Measurements from ENCODE around the gene SUSD2. TPM values are rescaled to one million over a fixed set of nuclear protein-coding genes. Genes with fewer than 3 reads are reported as not detected.
A peak's percentile ranks its signal among the peaks of the same experiment; 100 is the strongest.

Gene SUSD2
- total and polyA plus RNA-seq, 2 of the 8 experiments (the other 6 are each of a cell fraction or from before 2014, with no cell fraction given) = 2.0 to 4.8 TPM

DNA sequence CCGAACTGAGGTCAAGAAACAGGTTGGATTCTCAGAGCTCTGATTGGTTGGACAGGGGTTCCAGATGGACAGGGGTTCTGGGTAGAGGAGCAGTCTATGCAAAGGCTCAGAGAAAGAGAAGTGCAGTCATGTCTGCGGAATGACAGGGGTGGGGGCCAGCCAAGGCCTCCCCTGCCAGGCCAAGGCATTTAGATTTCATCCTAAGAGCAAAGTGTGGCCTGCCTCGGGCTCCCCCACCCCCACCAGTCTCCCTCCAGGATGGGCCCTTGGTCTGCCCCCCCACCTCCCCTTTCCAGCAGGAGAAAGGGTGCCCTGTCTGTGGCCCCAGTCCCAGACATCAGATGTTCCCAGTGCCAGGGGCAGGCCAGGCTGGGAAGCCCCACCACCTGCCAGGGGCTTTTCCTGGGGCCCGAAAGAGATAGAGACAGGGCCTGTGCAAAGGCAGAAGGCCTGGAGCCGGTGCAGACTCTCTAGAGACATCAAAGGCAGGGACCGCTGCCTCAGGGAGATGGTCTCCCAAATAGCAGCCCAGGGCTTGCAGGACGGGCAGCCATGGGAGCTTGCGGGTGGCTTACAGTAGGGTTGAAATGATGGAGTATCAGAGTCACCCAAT is 9.4 kb downstream of the SUSD2 start:
- CTCF ChIA-PET (ENCODE audit: partially characterized antibody) = interaction anchor here (0.7 to 7.2 kb wide), 33 partner anchors 10 to 354 kb away, joined by 3 to 96 read pairs (median 7); partner anchors contain the start of genes GGT5 and SUSD2
- Histone ChIP-seq H2BK120ac (replicated peaks; ENCODE audit: low read depth, low read length) (no peak overlapping the region), H2BK12ac (ENCODE audit: low read depth, low read length) (0 out of 2 replicates have a peak overlapping the region, but pooled peaks have one; percentile 3)

More for the DNA sequence above, 9.4 kb downstream of the SUSD2 start:
- Histone ChIP-seq H3K56ac (replicated peaks; ENCODE audit: insufficient read length, low read depth, low read length) (no peak overlapping the region), H4K8ac (ENCODE audit: extremely low read depth, insufficient read depth, low read length) (no peak overlapping the region), H3K23me2 (ENCODE audit: low read depth, low read length) (no peaks in the 10 kb centered on the region), H2AK5ac (ENCODE audit: low read depth, low read length) (no peak overlapping the region), H4K5ac (ENCODE audit: insufficient read length, low read depth, low read length) (no peak overlapping the region), H3K4me3 (ENCODE audit: extremely low read depth in 1 of 4, insufficient read depth in 2 of 4, low read depth in 3 of 4, low read length in 4 of 4) (no peak overlapping the region), H2AFZ (ENCODE audit: low read length) (no peak overlapping the region), H2BK15ac (ENCODE audit: low read length) (no peak overlapping the region), H3K36me3 (ENCODE audit: control insufficient read depth in 2 of 4, insufficient read depth in 4 of 4, low read length in 3 of 4) (no peaks in the 10 kb centered on the region), H3K27me3 (replicated peaks in 1 of 4; ENCODE audit: control insufficient read depth in 3 of 4, extremely low read depth in 1 of 4, insufficient read depth in 3 of 4, low read length in 3 of 4) (no peaks in the 10 kb centered on the region), H3K23ac (ENCODE audit: insufficient read length) (no peak overlapping the region), H4K91ac (replicated peaks; ENCODE audit: insufficient read length, low read length) (no peak overlapping the region), H4K20me1 (replicated peaks in 1 of 2; ENCODE audit: control insufficient read depth in 1 of 2, insufficient read depth in 2 of 2, low read length in 2 of 2) (no peaks in the 10 kb centered on the region), H3K9ac (replicated peaks in 1 of 4; ENCODE audit: extremely low read depth in 1 of 4, low read depth in 3 of 4, low read length in 3 of 4) (no peak overlapping the region), H3K4me1 (replicated peaks in 1 of 4; ENCODE audit: control insufficient read depth in 3 of 4, insufficient read depth in 4 of 4, low read length in 3 of 4) (peaks cover 0 to 7% (median 0%) of the 10 kb centered on the region in 4 experiments; a peak in 4 of 7 replicates), H3K9me3 (ENCODE audit: insufficient read depth in 2 of 2, low read depth in 1 of 2, low read length in 1 of 2) (no peaks in the 10 kb centered on the region), H3K79me2 (ENCODE audit: control insufficient read depth in 1 of 2, insufficient read depth in 2 of 2, low read length in 2 of 2) (no peaks in the 10 kb centered on the region), H2BK5ac (ENCODE audit: low read depth, low read length) (no peak overlapping the region), H3K4ac (replicated peaks; ENCODE audit: insufficient read length, low read depth, low read length) (no peak overlapping the region), H3K79me1 (ENCODE audit: low read depth, low read length) (no peaks in the 10 kb centered on the region), H3K4me2 (ENCODE audit: insufficient read depth in 1 of 2, low read depth in 2 of 2, low read length in 2 of 2) (no peak overlapping the region), H3K18ac (ENCODE audit: extremely low read depth, low read length) (no peak overlapping the region), H2BK20ac (ENCODE audit: low read length) (no peak overlapping the region), H3K14ac (ENCODE audit: insufficient read length) (no peak overlapping the region), H3K27ac (ENCODE audit: low read depth, low read length) (no peak overlapping the region)
- no peak for FAIRE-seq
- 89% methylated on average over 7 of the region's 8 CpGs; no CpG with 5 or more reads in 1 of the 2 experiments for WGBS, 2 experiments (ENCODE audit: extremely low coverage in 1 of 2, insufficient coverage in 1 of 2, insufficient read length in 1 of 2, insufficient replicate concordance in 2 of 2, low coverage in 1 of 2, low lambda C conversion rate in 2 of 2, missing lambda C conversion rate in 1 of 2)
- DNase-seq (ENCODE audit: low read depth in 1 of 2, low spot score in 2 of 2) = no peak
- POLR2A ChIA-PET (ENCODE audit: partially characterized antibody) = no interaction called here
- TF ChIP-seq RAD21 (IDR thresholded peaks at IDR 0.05 in 1 of 2, conservative IDR thresholded peaks at IDR 0.05 in 1 of 2; ENCODE audit: low read depth in 2 of 2, low read length in 2 of 2) (0 out of 4 replicates have a peak, but pooled peaks of 1 of the 2 experiments have one; percentile 16), CTBP2 (IDR thresholded peaks at IDR 0.05; ENCODE audit: borderline replicate concordance, insufficient read depth, insufficient read length, low read length) (no peak)
